Natural killer cell (primary cell): ENCODE data around the gene MRPL34. TPM values are rescaled to one million over a fixed set of nuclear protein-coding genes. Genes with fewer than 3 reads are reported as not detected.

ENCODE experiments used
- ATAC-seq, 3 donors: fragments of 150-1000 bp in 2 of 3; fragments of 200-7000 bp in 1 of 3; cut with Tn5 transposase; 1 replicate in 1 of 3; 2 replicates in 2 of 3; pipeline ENCODE4 v1.10.0; 2021; ENCODE audit warnings: mild to moderate bottlenecking in 2 of 3, moderate library complexity in 2 of 3
- DNase-seq, 2 donors: peaks; one replicate each; pipeline versions ENCODE4 v3.0.0 to v3.0.0-alpha.2; 2013 to 2021; ENCODE audit warnings: mixed read lengths in 1 of 2
- H3K27ac ChIP-seq: one replicate; pipeline ENCODE4 v1.5.1; 2013; ENCODE audit warnings: mild to moderate bottlenecking, low read length
- H3K27me3 ChIP-seq: one replicate; pipeline ENCODE4 v1.6.1; 2013; ENCODE audit warnings: low read length; ENCODE audit not compliant: control insufficient read depth, insufficient read depth
- H3K36me3 ChIP-seq: one replicate; pipeline ENCODE4 v1.6.1; 2013; ENCODE audit warnings: low read length; ENCODE audit not compliant: control insufficient read depth, insufficient read depth
- H3K4me1 ChIP-seq: one replicate; pipeline ENCODE4 v1.6.1; 2013; ENCODE audit warnings: low read length; ENCODE audit not compliant: control insufficient read depth, insufficient read depth
- H3K4me3 ChIP-seq: one replicate; pipeline ENCODE4 v1.5.1; 2013; ENCODE audit warnings: low read length
- H3K9me3 ChIP-seq: one replicate; pipeline ENCODE4 v1.6.1; 2013; ENCODE audit warnings: low read length; ENCODE audit not compliant: control insufficient read depth, insufficient read depth
- H3K27ac Mint-ChIP-seq, 2 donors: one replicate each; pipeline ENCODE4 v1.8.0; 2022; ENCODE audit warnings: mild to moderate bottlenecking in 2 of 2, mixed read lengths in 2 of 2, moderate library complexity in 1 of 2
- H3K27me3 Mint-ChIP-seq, 2 donors: one replicate each; pipeline ENCODE4 v1.8.0; 2022; ENCODE audit warnings: low read depth in 2 of 2, mixed read lengths in 2 of 2
- H3K36me3 Mint-ChIP-seq: one replicate; pipeline ENCODE4 v1.8.0; 2022; ENCODE audit warnings: mixed read lengths
- H3K4me1 Mint-ChIP-seq, 2 donors: one replicate each; pipeline ENCODE4 v1.8.0; 2022; ENCODE audit warnings: mixed read lengths in 2 of 2
- H3K4me3 Mint-ChIP-seq: one replicate; pipeline ENCODE4 v1.8.0; 2022; ENCODE audit warnings: mild to moderate bottlenecking, moderate library complexity, mixed read lengths
- H3K9me3 Mint-ChIP-seq, 2 donors: one replicate each; pipeline ENCODE4 v1.8.0; 2022; ENCODE audit warnings: mixed read lengths in 2 of 2
- WGBS: methylation state at CpG from one replicate; pipeline ENCODE4 v1.1.7; 2013; ENCODE audit warnings: missing lambda C conversion rate; ENCODE audit not compliant: insufficient coverage; 5-methylcytosine and 5-hydroxymethylcytosine counted together
- intact Hi-C: fragments of 100-400 bp; cut with micrococcal nuclease; formaldehyde crosslinking; loops from one replicate; pipeline ENCODE4 v1.14.2; 2022
- total RNA-seq, 4 donors: library from RNA; stranded (reverse); fragments of 120-200 nt in 1 of 4; gene quantifications; one replicate each; pipeline versions ENCODE4 v1.2.3 to v1.2.4, GENCODE V29; 2013 to 2022
- TF ChIP-seq, protein P1 (sequence below): fragments of 200-600 bp; IDR thresholded peaks from one replicate; pipeline ENCODE4 v1.8.0; 2022; ENCODE audit warnings: antibody characterized with exemption

Gene MRPL34
- total RNA-seq, 3 donors from 2014 or later (not counting 1 experiment from before 2014, with no cell fraction given) = 26.9 to 40.8 (median 39.4) TPM

DNA sequence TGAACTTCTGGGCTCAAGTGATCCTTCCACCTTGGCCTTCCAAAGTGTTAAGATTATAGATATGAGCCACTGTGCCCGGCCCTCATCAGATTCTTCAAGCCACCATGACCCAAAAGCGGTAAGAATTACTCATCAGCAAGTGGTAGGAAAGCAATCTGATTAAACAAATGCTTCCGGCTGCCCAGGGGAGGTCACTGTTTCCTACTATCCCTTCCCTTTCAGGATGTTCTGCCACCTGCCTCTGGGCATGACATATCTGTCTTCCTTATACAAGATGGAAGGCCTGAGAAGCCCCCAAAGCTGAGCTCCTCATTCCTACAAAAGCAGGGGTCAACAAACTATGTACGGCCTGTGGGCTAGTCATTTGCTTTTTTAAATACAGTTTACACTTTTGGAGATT, 9.4 kb upstream of the MRPL34 start:
- TF ChIP-seq, protein P1, sequence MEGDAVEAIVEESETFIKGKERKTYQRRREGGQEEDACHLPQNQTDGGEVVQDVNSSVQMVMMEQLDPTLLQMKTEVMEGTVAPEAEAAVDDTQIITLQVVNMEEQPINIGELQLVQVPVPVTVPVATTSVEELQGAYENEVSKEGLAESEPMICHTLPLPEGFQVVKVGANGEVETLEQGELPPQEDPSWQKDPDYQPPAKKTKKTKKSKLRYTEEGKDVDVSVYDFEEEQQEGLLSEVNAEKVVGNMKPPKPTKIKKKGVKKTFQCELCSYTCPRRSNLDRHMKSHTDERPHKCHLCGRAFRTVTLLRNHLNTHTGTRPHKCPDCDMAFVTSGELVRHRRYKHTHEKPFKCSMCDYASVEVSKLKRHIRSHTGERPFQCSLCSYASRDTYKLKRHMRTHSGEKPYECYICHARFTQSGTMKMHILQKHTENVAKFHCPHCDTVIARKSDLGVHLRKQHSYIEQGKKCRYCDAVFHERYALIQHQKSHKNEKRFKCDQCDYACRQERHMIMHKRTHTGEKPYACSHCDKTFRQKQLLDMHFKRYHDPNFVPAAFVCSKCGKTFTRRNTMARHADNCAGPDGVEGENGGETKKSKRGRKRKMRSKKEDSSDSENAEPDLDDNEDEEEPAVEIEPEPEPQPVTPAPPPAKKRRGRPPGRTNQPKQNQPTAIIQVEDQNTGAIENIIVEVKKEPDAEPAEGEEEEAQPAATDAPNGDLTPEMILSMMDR = no peak
- H3K4me1 Mint-ChIP-seq = peaks cover 0 to 10% of the 10 kb centered on the region in 2 donors
- H3K27ac Mint-ChIP-seq = no peak overlapping the region
- intact Hi-C loops = no loop called here
- H3K36me3 Mint-ChIP-seq = no peaks in the 10 kb centered on the region
- Histone ChIP-seq H3K4me3 (no peak overlapping the region), H3K9me3 (peaks cover 3% of the 10 kb centered on the region), H3K27ac (no peak overlapping the region), H3K27me3 (no peaks in the 10 kb centered on the region), H3K36me3 (no peaks in the 10 kb centered on the region), H3K4me1 (peaks cover 9% of the 10 kb centered on the region)
- ATAC-seq (no peak), DNase-seq (no peak)
- H3K4me3 Mint-ChIP-seq = no peak overlapping the region
- H3K27me3 Mint-ChIP-seq = no peaks in the 10 kb centered on the region
- WGBS = 91% methylated on average over 4 of the region's 4 CpGs
- H3K9me3 Mint-ChIP-seq = no peaks in the 10 kb centered on the region

DNA sequence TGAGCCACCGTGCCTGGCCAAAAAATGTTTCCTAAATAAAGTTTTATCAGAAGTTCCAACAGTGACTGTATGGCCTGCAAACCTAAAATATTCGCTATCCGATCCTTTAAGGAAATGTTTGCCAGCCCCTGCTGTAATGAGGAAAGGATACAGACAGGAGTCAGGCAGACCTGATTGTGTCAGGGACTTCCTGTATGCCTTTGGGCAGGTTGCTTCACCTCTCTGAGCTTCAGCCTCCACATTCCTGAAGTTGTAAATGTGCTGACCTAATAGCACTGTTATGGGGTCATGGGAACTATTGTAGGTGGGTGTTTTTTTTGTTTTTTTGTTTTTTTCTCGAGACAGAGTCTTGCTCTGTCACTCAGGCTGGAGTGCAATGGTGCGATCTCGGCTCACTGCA, 8.7 kb upstream of the MRPL34 start:
- over 99% methylated on average over 6 of the region's 6 CpGs for WGBS
- no peaks in the 10 kb centered on the region for H3K27me3 ChIP-seq
- Mint-ChIP-seq H3K9me3 (no peaks in the 10 kb centered on the region), H3K4me3 (no peak overlapping the region), H3K4me1 (peaks cover 0 to 7% of the 10 kb centered on the region in 2 donors), H3K27ac (no peak overlapping the region), H3K36me3 (no peaks in the 10 kb centered on the region), H3K27me3 (no peaks in the 10 kb centered on the region)
- peaks cover 7% of the 10 kb centered on the region for H3K4me1 ChIP-seq
- no peak for DNase-seq
- intact Hi-C loops = no loop called here
- H3K4me3 ChIP-seq = no peak overlapping the region
- no peak overlapping the region for H3K27ac ChIP-seq
- H3K9me3 ChIP-seq = peaks cover 3% of the 10 kb centered on the region
- H3K36me3 ChIP-seq = no peaks in the 10 kb centered on the region
- TF ChIP-seq, protein P1 = no peak
- ATAC-seq = no peak

DNA sequence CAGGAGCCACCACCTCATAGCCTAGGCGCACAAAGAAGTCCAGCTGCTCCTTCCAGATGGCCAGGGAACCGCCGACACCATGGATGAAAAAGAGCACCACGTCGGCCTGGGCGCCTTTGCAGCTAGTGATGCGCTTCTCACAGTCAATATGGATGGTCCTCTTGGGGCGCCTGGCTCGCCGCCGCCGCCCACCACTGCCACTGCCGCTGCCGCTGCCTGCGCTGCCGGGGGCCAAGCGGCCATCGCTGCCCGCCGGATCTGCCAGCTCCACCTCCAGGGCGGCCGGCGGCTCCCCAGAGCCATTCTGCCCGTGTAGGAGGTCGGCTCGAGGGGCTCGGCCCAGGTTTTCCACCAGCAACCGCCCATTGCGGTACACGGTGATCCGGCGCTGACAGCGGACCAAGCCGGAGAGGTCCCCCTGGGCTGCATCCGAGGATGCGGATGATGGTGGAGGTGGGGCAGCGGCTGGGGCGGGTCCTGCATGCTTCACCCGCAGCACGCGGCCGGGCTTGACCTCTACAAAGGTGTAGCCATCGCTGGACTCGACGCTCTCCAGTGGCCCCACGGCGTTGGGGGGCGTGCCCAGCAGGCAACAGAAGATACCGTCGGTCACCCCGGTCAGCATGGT, 4.6 kb upstream of the MRPL34 start:
- Mint-ChIP-seq H3K36me3 (no peaks in the 10 kb centered on the region), H3K4me3 (peak overlapping the region; percentile 9), H3K4me1 (peaks cover 15 to 24% of the 10 kb centered on the region in 2 donors), H3K27ac (peak overlapping the region in 1 of 2 donors; percentile 89), H3K9me3 (no peaks in the 10 kb centered on the region), H3K27me3 (no peaks in the 10 kb centered on the region)
- Histone ChIP-seq H3K27me3 (no peaks in the 10 kb centered on the region), H3K4me1 (peaks cover 32% of the 10 kb centered on the region), H3K27ac (no peak overlapping the region), H3K9me3 (peaks cover 3% of the 10 kb centered on the region), H3K4me3 (no peak overlapping the region), H3K36me3 (no peaks in the 10 kb centered on the region)
- intact Hi-C loops = no loop called here
- TF ChIP-seq, protein P1 = no peak
- DNase-seq = no peak
- 96% methylated on average over 51 of the region's 51 CpGs for WGBS
- no peak for ATAC-seq
